Subcutaneous adipose tissue (tissue), 4 donors: Measurements from ENCODE around the gene TRPV5. TPM values are rescaled to one million over a fixed set of nuclear protein-coding genes. Genes with fewer than 3 reads are reported as not detected.

Experiments
- total RNA-seq, 4 donors: library from RNA; depleted of rRNA; stranded (reverse); fragments of >200 nt; gene quantifications; one replicate each; pipeline ENCODE4 v1.1.0, GENCODE V29; 2016
- TF ChIP-seq, protein P1 (sequence below): fragments of 450-650 bp; IDR thresholded peaks from one replicate; pipeline ENCODE4 v1.5.1; 2016; ENCODE audit warnings: low read depth, mild to moderate bottlenecking, control low read depth, antibody characterized with exemption, moderate library complexity

The TRPV5 gene
- total RNA-seq, 4 donors from 2014 or later = not detected

DNA sequence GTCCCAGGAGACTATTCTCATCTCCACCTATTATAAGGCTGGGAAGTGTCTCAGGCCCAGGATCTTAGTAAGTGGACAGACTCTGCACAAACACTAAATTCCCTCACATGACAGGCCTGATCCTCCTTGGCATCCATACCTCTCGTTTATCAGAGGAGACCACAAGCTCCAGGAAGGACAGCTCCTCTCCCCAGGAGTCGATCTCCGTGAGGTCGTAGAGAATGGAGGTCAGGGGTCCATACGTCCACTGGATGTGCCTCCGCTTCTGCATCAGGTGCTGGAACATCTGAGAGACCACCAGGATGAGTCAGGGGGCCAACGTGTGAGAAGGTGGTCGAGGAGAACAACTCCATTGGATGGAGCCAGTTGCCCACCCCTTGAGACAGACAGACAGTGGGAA, 5.6 kb downstream of the TRPV5 start:
- TF ChIP-seq, protein P1, sequence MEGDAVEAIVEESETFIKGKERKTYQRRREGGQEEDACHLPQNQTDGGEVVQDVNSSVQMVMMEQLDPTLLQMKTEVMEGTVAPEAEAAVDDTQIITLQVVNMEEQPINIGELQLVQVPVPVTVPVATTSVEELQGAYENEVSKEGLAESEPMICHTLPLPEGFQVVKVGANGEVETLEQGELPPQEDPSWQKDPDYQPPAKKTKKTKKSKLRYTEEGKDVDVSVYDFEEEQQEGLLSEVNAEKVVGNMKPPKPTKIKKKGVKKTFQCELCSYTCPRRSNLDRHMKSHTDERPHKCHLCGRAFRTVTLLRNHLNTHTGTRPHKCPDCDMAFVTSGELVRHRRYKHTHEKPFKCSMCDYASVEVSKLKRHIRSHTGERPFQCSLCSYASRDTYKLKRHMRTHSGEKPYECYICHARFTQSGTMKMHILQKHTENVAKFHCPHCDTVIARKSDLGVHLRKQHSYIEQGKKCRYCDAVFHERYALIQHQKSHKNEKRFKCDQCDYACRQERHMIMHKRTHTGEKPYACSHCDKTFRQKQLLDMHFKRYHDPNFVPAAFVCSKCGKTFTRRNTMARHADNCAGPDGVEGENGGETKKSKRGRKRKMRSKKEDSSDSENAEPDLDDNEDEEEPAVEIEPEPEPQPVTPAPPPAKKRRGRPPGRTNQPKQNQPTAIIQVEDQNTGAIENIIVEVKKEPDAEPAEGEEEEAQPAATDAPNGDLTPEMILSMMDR = no peak

DNA sequence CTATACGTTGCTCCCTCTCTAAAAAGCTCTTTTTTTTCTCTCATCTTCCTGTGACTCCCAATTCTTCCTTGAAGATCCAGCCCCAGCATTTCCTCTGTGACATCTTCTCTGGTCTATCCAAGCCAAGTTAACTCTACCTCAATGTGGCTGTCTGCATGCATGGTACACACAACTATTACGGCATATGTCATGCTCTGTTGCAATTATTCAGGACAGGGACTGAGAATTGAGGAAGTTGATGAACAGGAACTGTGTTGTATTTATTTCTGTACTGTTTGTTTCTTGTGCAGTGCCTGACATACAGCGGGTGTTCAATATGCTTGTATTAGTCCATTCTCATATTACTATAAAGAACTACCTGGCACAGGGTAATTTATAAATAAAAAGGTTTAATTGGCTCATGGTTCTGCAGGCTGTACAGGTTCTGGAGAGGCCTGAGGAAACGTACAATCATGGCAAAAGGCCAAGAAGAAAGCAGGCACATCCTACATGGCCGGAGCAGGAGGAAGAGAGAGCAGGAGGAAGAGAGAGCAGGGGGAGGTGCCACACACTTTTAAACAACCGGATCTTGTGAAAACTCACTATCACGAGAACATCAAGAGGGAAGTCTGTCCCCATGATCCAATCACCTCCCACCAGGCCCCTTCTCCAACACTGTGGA, 6.3 kb downstream of the TRPV5 start:
- TF ChIP-seq, protein P1 = no peak

- TF ChIP-seq, protein P1 = no peak
Measured at GRCh38 chr7:142925413-142925812, 8.1 kb downstream of the TRPV5 start.

DNA sequence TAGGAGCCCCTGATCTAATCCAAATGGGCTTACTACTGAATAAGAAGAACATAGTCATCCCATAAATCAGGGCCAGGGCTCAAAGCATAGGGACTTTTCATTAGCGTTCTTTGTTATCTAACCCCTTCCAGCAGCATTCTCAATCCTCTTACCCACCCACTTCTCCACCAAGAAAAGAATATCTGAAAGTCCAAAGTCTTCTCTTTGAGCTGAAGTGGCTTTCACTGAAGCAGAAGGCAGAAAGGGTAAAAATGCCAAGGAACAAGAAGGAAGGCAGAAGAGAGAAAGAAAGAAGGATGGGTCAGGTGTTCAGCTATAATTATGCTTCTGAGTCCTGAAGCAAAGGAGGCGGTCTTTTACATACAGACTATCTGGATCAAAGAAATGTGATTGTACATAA, 10.2 kb downstream of the TRPV5 start:
- TF ChIP-seq, protein P1 = no peak

- TF ChIP-seq, protein P1 = no peak
Measured at GRCh38 chr7:142919656-142920055, 13.9 kb downstream of the TRPV5 start.

GRCh38 chr7:142918901-142919300, 14.6 kb downstream of the TRPV5 start:
- TF ChIP-seq, protein P1 = no peak

GRCh38 chr7:142917447-142917846, 16.1 kb downstream of the TRPV5 start:
- TF ChIP-seq, protein P1 = no peak
